Retinal pigment epithelial cell (primary cell): ENCODE results near the gene LILRB2.
"Not testable (repeated sequence)": the region's sequence is repeated elsewhere in the genome, so short reads cannot be mapped to it uniquely, and the experiment has no call there.

Source experiments
- DNase-seq: peaks from one replicate; pipeline ENCODE4 v3.0.0-alpha.2; 2010; ENCODE audit warnings: low read depth
- H3K4me3 ChIP-seq: 2 replicates; pipeline ENCODE4 v1.5.1; 2011; ENCODE audit warnings: mild to moderate bottlenecking, low read length, control low read depth, moderate library complexity
- CTCF ChIP-seq: conservative IDR thresholded peaks from 2 replicates; pipeline ENCODE4 v1.5.1; 2011; ENCODE audit warnings: low read depth, low read length, control low read depth, inconsistent platforms

Gene LILRB2

GRCh38 chr19:54252845-54253244, 28.1 kb downstream of the LILRB2 start:
- DNase-seq, result no peak
- no peak for TF ChIP-seq CTCF
- no peak overlapping the region for H3K4me3 ChIP-seq

- DNase-seq, result no peak
- no peak overlapping the region for H3K4me3 ChIP-seq
- no peak for TF ChIP-seq CTCF
Observed at GRCh38 chr19:54252243-54252642, 28.7 kb downstream of the LILRB2 start.

GRCh38 chr19:54248016-54248601, 32.8 kb downstream of the LILRB2 start:
- TF ChIP-seq CTCF, result no peak
- no peak for DNase-seq
- H3K4me3 ChIP-seq, result no peak overlapping the region

GRCh38 chr19:54247106-54247930, 33.6 kb downstream of the LILRB2 start:
- no peak for DNase-seq
- no peak overlapping the region for H3K4me3 ChIP-seq
- no peak for TF ChIP-seq CTCF

- no peak for DNase-seq
- no peak for TF ChIP-seq CTCF
Observed at GRCh38 chr19:54245936-54246335, 35.0 kb downstream of the LILRB2 start.

GRCh38 chr19:54243809-54244208, 37.1 kb downstream of the LILRB2 start:
- DNase-seq, H3K4me3 ChIP-seq: not testable (repeated sequence)

More at GRCh38 chr19:54245936-54246335, 35.0 kb downstream of the LILRB2 start:
- H3K4me3 ChIP-seq, result no peak overlapping the region

- DNase-seq, H3K4me3 ChIP-seq: not testable (repeated sequence)
Observed at GRCh38 chr19:54242646-54243045, 38.3 kb downstream of the LILRB2 start, which contains the start of gene LILRA6. Gene LILRA6, minus strand, starts transcription at chr19:54242790.

GRCh38 chr19:54242234-54242633, 38.7 kb downstream of the LILRB2 start:
- H3K4me3 ChIP-seq, DNase-seq: not testable (repeated sequence)

GRCh38 chr19:54240372-54241336, 40.3 kb downstream of the LILRB2 start:
- DNase-seq, H3K4me3 ChIP-seq: not testable (repeated sequence)

GRCh38 chr19:54239491-54240371, 41.2 kb downstream of the LILRB2 start:
- DNase-seq, H3K4me3 ChIP-seq: not testable (repeated sequence)
